Omental fat pad (tissue), 4 donors: Measurements from ENCODE around the gene OSBPL6. TPM values are rescaled to one million over a fixed set of nuclear protein-coding genes. Genes with fewer than 3 reads are reported as not detected.
"Not testable (repeated sequence)": the region's sequence is repeated elsewhere in the genome, so short reads cannot be mapped to it uniquely, and the experiment has no call there.

Source experiments
- ATAC-seq: fragments of 150-250 bp; one replicate; pipeline ENCODE4 v1.9.1; 2016; ENCODE audit warnings: mild to moderate bottlenecking, moderate library complexity; ENCODE audit not compliant: low FRiP score
- DNase-seq: peaks from one replicate; pipeline ENCODE4 v3.0.0-alpha.2; 2019; ENCODE audit warnings: low spot score
- CTCF ChIP-seq, 3 donors: fragments of 450-650 bp; IDR thresholded peaks; one replicate each; pipeline ENCODE4 v1.5.1; 2016 to 2017; ENCODE audit warnings: antibody characterized with exemption in 3 of 3, mild to moderate bottlenecking in 3 of 3, moderate library complexity in 2 of 3
- total RNA-seq, 4 donors: library from RNA; depleted of rRNA; stranded (reverse); fragments of >200 nt; gene quantifications; one replicate each; pipeline ENCODE4 v1.1.0, GENCODE V29; 2016

The OSBPL6 gene
- total RNA-seq, 4 donors from 2014 or later, result 1.1 to 2.0 (median 1.6) TPM

- TF ChIP-seq CTCF (IDR thresholded peaks at IDR 0.05), result no peak
- ATAC-seq (no peak), DNase-seq (no peak)
Measured at GRCh38 chr2:178331474-178332432, 137.4 kb downstream of the OSBPL6 start.

GRCh38 chr2:178333851-178334250 lies 139.5 kb downstream of the OSBPL6 start:
- DNase-seq (no peak), ATAC-seq (no peak)
- no peak for TF ChIP-seq CTCF (IDR thresholded peaks at IDR 0.05)

- ATAC-seq, result no peak
- no peak for DNase-seq
Measured at GRCh38 chr2:178335230-178335629, 140.9 kb downstream of the OSBPL6 start.

GRCh38 chr2:178344121-178344520 lies 149.8 kb downstream of the OSBPL6 start:
- no peak for TF ChIP-seq CTCF (IDR thresholded peaks at IDR 0.05)
- no peak for DNase-seq
- no peak for ATAC-seq

More at GRCh38 chr2:178335230-178335629, 140.9 kb downstream of the OSBPL6 start:
- TF ChIP-seq CTCF (IDR thresholded peaks at IDR 0.05), result no peak

GRCh38 chr2:178345951-178346350 lies 151.6 kb downstream of the OSBPL6 start:
- no peak for TF ChIP-seq CTCF (IDR thresholded peaks at IDR 0.05)

GRCh38 chr2:178350051-178350450 lies 155.7 kb downstream of the OSBPL6 start:
- no peak for DNase-seq
- no peak for TF ChIP-seq CTCF (IDR thresholded peaks at IDR 0.05)
- ATAC-seq, result no peak

More at GRCh38 chr2:178345951-178346350, 151.6 kb downstream of the OSBPL6 start:
- DNase-seq (no peak), ATAC-seq (no peak)

- DNase-seq, ATAC-seq: not testable (repeated sequence)
Measured at GRCh38 chr2:178357704-178358103, 163.4 kb downstream of the OSBPL6 start.
